ENCODE data around the gene LCN9. TPM values are rescaled to one million over a fixed set of nuclear protein-coding genes. Genes with fewer than 3 reads are reported as not detected.

LCN9 gene
- total RNA-seq, 4 donors from 2014 or later, result not detected

DNA sequence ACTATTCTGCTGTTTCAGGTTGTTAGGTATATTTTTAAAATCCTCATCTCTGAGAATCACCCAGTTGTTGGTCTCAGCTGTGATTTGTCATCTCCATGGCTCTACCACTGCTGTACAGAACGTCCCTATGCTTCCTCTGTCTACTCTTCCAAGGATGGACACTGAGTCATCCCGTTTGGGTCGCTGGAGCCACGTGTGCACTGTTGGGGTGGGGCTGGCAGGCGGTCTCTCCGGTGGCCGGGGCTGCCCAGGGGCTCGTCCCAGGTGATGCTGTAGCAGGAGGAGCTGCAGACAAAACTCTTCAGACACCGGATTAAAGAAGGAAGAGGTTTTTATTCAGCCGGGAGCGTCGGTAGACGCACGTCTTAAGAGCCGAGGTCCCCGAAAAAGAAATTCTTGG is 16.9 kb downstream of the LCN9 start:
- Histone ChIP-seq H3K36me3 (no peaks in the 10 kb centered on the region), H3K4me1 (no peaks in the 10 kb centered on the region), H3K27me3 (peaks cover 17% of the 10 kb centered on the region), H3K27ac (no peak overlapping the region), H3K9me3 (no peaks in the 10 kb centered on the region), H3K4me3 (no peak overlapping the region)
- in situ Hi-C loops (cut with MboI; ENCODE audit: low pct_ligation_motif_present in 1 of 4, low pct_unique_long_range_greater_than_20kb in 1 of 4, low sequenced_read_pairs in 3 of 4) (no loop called here), intact Hi-C loops (cut with DNase I; ENCODE audit: low total_unique reads) (no loop called here)
- DNase-seq, result no peak
- TF ChIP-seq EP300 (IDR thresholded peaks at IDR 0.05; ENCODE audit: low read depth) (no peak), POLR2AphosphoS5 (IDR thresholded peaks at IDR 0.05) (no peak), POLR2A (IDR thresholded peaks at IDR 0.05) (no peak)
- TF ChIP-seq, protein P1, sequence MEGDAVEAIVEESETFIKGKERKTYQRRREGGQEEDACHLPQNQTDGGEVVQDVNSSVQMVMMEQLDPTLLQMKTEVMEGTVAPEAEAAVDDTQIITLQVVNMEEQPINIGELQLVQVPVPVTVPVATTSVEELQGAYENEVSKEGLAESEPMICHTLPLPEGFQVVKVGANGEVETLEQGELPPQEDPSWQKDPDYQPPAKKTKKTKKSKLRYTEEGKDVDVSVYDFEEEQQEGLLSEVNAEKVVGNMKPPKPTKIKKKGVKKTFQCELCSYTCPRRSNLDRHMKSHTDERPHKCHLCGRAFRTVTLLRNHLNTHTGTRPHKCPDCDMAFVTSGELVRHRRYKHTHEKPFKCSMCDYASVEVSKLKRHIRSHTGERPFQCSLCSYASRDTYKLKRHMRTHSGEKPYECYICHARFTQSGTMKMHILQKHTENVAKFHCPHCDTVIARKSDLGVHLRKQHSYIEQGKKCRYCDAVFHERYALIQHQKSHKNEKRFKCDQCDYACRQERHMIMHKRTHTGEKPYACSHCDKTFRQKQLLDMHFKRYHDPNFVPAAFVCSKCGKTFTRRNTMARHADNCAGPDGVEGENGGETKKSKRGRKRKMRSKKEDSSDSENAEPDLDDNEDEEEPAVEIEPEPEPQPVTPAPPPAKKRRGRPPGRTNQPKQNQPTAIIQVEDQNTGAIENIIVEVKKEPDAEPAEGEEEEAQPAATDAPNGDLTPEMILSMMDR (IDR thresholded peaks at IDR 0.05), result no peak
- WGBS, 2 donors (ENCODE audit: low coverage in 1 of 2), result 77 to 80% methylated on average over 3 to 16 of the region's 16 CpGs

DNA sequence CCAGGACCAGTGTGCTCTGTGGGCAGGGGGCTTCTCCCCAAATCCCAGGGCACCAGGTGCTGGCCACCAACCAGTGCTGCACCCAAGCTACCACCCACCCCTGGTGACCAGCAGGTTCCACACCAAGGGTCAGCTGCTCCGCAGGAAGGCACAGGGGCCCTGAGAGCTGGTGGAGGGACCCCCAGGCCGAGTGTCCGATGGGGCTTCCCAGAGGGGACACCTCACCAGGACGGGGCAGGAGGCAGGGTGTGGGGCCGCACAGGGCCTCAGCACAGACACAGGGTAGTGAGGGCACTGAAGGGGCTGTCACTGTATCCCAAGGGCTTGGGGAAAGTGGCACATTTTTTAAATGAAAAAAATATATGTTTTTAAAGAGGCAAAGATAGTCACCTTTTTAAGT is 18.1 kb downstream of the LCN9 start:
- no peaks in the 10 kb centered on the region for H3K9me3 ChIP-seq
- no peak overlapping the region for H3K4me3 ChIP-seq
- H3K36me3 ChIP-seq, result no peaks in the 10 kb centered on the region
- TF ChIP-seq, protein P1 (IDR thresholded peaks at IDR 0.05), result no peak
- TF ChIP-seq EP300 (IDR thresholded peaks at IDR 0.05; ENCODE audit: low read depth) (no peak), POLR2A (IDR thresholded peaks at IDR 0.05) (no peak), POLR2AphosphoS5 (IDR thresholded peaks at IDR 0.05) (no peak)
- no peak for DNase-seq
- WGBS, 2 donors (ENCODE audit: low coverage in 1 of 2), result 83 to 84% methylated on average over 2 to 5 of the region's 5 CpGs
- H3K27ac ChIP-seq, result no peak overlapping the region
- in situ Hi-C loops (cut with MboI; ENCODE audit: low pct_ligation_motif_present in 1 of 4, low pct_unique_long_range_greater_than_20kb in 1 of 4, low sequenced_read_pairs in 3 of 4), result no loop called here
- H3K27me3 ChIP-seq, result peaks cover 17% of the 10 kb centered on the region
- no peaks in the 10 kb centered on the region for H3K4me1 ChIP-seq
- intact Hi-C loops (cut with DNase I; ENCODE audit: low total_unique reads), result no loop called here

DNA sequence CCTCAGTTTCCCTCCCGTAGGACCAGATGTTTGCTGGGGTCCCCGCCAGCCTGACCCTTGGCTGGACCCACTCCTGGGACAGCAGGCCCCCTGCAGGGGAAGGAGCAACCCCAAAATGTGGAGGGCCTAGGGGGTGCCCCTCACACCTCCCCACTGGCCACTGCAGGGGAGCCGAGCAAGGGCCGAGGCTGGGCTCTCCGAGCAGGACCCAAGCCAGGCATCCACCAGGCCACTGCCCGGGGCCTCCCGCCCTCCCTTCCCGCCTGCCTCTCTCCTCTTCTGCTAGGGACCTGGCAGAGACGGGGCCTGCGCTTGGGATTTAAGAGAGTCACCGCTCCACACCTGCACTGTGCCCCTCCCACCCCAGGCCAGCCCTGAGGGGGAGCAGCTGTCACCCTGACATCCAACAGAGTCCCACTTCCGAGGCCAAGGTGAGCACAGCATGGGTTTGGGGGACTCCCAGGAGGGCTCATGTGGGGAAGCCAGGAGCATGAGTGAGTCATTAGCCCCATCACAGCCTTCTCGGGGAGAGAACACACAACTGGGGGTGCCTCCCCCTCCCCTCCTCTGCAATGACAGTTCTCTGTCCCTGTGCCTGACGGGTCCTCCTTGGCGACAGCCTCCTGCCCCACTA is 20.4 kb downstream of the LCN9 start:
- DNase-seq, result no peak
- in situ Hi-C loops (cut with MboI; ENCODE audit: low pct_ligation_motif_present in 1 of 4, low pct_unique_long_range_greater_than_20kb in 1 of 4, low sequenced_read_pairs in 3 of 4), result no loop called here
- TF ChIP-seq, protein P1 (IDR thresholded peaks at IDR 0.05), result no peak
- no peak for TF ChIP-seq POLR2A (IDR thresholded peaks at IDR 0.05)
- TF ChIP-seq EP300 (IDR thresholded peaks at IDR 0.05; ENCODE audit: low read depth), result no peak
- TF ChIP-seq POLR2AphosphoS5 (IDR thresholded peaks at IDR 0.05), result no peak
- H3K36me3 ChIP-seq, result no peaks in the 10 kb centered on the region
- no peak overlapping the region for H3K27ac ChIP-seq
- H3K27me3 ChIP-seq, result peaks cover 17% of the 10 kb centered on the region
- no peaks in the 10 kb centered on the region for H3K4me1 ChIP-seq
- WGBS, 2 donors (ENCODE audit: low coverage in 1 of 2), result 0 to 71% methylated on average over 2 to 15 of the region's 15 CpGs
- intact Hi-C loops (cut with DNase I; ENCODE audit: low total_unique reads), result no loop called here
- no peaks in the 10 kb centered on the region for H3K9me3 ChIP-seq
- H3K4me3 ChIP-seq, result no peak overlapping the region

DNA sequence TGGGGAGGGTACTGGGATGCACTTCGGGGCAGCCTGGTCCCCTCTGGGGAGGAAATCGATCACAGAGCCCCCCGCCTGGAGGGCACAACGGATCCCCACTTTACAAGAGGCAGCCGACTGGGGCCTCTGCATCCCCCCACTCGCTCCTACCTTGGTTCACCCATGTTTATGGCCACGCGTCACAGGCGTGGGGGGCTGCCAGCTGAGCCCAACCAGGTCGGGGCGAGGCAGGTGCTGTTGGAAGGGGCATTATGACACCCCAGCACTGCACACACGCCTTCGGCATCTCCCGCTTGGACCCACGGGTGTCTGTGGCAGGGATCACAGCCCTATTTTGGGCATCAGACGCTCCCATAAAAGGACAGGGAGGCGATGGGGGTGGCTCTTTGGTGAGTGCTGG is 21.6 kb downstream of the LCN9 start:
- in situ Hi-C loops (cut with MboI; ENCODE audit: low pct_ligation_motif_present in 1 of 4, low pct_unique_long_range_greater_than_20kb in 1 of 4, low sequenced_read_pairs in 3 of 4), result no loop called here
- Histone ChIP-seq H3K4me1 (no peaks in the 10 kb centered on the region), H3K27me3 (peaks cover 17% of the 10 kb centered on the region), H3K4me3 (no peak overlapping the region), H3K9me3 (no peaks in the 10 kb centered on the region), H3K27ac (no peak overlapping the region), H3K36me3 (no peaks in the 10 kb centered on the region)
- DNase-seq, result no peak
- no peak for TF ChIP-seq POLR2A (IDR thresholded peaks at IDR 0.05)
- TF ChIP-seq, protein P1 (IDR thresholded peaks at IDR 0.05), result no peak
- no peak for TF ChIP-seq EP300 (IDR thresholded peaks at IDR 0.05; ENCODE audit: low read depth)
- TF ChIP-seq POLR2AphosphoS5 (IDR thresholded peaks at IDR 0.05), result no peak
- intact Hi-C loops (cut with DNase I; ENCODE audit: low total_unique reads), result no loop called here
- WGBS, 2 donors (ENCODE audit: low coverage in 1 of 2), result 55% methylated on average over 17 of the region's 17 CpGs; no CpG with 5 or more reads in 1 of the 2 donors

Measured in transverse colon (tissue), 4 donors.